DMS53 treated with DMSO at 0.1 percent for 48 hours (cell line): ENCODE results near the gene CNNM2.
"Not testable (repeated sequence)": the region's sequence is repeated elsewhere in the genome, so short reads cannot be mapped to it uniquely, and the experiment has no call there.

Experiments used
- DNase-seq: peaks from one replicate; lab custom pipeline; 2025; ENCODE audit not compliant: unreplicated experiment; lab: John Stamatoyannopoulos, UW

The CNNM2 gene

DNA sequence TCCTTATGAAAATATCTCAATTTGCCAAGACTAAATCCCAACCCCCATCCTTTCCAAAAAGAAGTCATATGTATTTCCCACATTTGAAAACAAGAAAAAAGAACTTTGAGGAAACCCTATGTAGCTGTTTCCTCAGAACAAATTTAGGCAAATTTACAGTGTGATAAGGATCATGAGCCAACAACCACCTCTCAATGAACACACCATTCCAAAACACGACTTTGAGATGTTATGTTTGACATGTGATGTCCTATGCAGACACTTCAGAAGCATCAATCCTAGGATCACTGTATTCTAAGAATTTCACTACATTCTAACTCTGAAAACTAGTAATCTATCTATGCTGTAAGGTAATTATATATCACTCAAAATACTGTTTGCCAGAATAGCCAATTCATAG lies 212.8 kb downstream of the CNNM2 start:
- no peak for DNase-seq

DNA sequence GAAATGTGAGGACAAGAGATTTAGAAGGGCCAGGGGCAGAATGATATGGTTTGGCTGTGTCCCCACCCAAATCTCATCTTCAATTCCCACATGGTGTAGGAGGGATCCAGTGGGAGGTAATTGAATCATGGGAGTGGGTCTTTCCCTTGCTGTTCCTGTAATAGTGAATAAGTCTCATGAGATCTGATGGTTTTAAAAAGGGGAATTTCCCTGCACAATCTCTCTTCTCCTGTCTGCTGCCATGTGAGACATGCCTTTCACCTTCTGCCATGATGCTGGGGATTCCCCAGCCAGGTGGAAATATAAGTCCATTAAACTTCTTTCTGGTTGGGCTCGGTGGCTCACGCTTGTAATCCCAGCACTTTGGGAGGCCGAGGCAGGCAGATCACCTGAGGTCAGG lies 217.1 kb downstream of the CNNM2 start:
- not testable (repeated sequence) for DNase-seq

DNA sequence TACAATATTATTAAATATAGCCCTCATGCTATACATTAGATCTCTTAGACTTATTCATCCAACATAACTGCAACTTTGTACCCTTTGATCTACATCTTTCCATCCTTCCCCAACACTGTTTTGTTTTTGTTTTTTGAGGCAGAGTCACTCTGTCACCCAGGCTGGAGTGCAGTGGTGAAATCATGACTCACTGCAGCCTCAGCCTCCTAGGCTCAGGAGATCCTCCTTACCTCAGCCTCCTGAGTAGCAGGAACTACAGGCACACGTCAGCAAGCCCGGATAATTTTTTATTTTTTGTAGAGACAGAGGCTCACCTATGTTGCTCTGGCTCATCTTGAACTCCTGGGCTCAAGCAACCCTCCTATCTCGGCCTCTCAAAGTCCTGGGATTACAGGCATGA lies 221.7 kb downstream of the CNNM2 start:
- no peak for DNase-seq
